NCI-H345 (cell line): ENCODE measurements around the gene SERPING1.

Experiments
- DNase-seq: peaks from one replicate; lab custom pipeline; 2025; lab: John Stamatoyannopoulos, UW

The SERPING1 gene

DNA sequence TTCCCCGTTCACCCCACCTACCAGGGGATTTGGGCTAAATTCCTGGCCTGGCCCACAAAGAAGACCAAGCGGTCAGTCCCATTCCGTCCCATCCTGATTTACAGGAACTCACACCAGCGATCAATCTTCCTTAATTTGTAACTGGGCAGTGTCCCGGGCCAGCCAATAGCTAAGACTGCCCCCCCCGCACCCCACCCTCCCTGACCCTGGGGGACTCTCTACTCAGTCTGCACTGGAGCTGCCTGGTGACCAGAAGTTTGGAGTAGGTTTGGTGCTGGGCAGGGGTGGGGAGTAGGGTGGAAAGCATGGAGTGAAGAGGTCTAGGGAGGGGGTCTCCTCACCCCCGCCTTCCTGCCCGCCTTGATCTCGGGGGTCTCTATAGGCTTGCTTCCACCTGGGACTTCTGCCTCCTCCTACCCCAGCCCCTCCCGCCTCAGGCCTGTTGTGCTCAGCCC is at the start of gene SERPING1:
Gene SERPING1, plus strand, starts transcription at position 225 of the 455 bp plus-strand sequence. CDS start 586 bp downstream, outside the sequence.
- DNase-seq: no peak

DNA sequence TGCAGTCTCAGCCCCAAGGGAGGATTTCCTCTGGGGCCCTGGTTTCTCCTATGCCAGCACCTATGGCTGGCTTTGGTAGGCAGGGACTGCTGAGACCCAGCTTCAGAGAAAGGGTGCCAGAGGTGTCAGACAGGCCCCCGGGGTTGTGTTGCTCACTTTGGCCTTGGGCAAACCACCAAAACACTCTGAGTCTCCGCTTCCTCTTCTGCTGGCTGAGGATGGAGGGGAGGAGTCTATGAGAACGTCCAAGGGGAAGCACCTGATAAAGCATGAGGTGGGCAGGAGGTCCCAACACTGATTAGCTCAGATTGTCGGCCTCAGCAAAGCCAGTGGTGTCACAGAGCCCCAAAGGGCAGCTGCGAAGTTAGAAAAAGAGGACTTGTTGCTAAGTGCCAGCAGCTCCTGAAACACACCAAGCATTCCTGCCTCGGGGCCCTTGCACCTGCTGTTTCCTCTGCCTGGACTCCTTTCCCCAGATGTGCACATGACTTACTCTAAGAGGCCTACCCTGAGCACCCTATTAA is 49.6 kb upstream of the SERPING1 start:
- DNase-seq: no peak

DNA sequence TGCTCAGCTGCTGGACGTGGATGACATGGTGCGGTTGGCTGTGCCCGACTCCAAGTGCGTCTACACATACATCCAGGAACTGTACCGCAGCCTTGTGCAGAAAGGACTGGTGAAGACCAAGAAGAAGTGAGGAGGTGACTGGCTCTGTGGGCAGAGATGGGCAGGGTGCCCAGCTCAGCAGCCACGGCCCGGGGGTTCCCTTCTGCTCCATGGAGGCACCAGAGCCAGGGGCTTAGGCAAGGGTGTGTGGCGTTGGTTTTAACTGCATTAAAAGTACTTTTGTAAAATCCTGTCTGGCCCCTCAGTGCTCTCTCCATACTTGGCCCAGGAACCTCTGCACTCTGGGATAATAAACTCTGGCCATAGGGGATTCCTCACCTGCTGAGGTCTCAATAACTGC is 47.5 kb upstream of the SERPING1 start:
- DNase-seq: no peak

DNA sequence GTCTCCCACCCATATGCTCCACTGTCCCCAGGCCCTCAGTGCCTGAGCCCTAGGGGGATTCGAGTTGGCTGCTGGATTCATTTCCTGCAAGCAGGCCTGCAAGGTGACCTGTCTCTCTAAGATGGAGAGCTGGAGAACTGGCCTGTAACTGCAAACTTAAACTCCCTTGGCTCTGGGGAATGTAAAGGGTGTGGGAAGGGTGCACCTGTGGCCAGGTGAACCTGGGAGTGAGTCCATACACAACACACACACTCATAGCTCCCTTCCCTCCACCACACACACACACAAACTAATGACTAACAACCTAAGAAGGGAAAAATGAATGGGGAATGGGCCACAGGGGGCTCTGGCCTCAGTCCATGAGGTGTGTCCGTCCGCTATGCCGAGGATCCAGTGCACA is 45.5 kb upstream of the SERPING1 start:
- DNase-seq: no peak

DNA sequence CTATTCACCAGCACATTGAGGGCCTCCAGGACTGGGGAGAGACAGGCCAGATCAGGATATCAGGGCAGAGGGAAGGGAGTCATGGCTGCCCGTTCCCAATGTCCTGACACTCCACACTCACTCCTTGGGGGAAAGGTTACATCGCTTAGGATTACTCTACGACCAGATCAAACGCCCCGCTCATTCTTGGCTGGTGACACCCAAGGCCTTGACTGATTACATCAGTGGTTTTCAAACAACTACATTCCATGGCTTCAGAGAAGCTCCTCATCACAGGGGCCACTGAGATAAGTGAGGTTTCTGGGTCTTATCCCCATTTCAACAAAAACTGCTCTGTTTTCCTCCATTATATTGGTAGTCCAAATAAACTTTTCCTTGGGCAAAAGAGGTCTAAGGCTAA is 45.0 kb upstream of the SERPING1 start:
- no peak for DNase-seq

DNA sequence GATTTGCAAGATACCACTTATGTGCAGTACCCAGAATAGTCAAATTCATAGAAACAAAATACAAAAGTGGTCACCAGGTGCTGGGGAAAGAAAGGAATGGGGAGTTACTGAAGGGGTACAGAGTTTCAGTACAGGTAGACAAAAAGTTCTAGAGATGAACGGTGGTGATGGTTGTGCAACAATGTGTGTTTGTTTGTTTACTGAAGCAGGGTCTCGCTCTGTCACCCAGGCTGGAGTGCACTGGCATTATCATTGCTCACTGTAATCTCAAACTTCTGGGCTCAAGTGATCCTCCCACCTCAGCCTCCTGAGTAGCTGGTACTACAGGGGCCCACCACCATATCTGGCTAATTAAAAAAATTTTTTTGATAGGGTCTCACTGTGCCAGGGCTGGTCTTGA is 42.1 kb upstream of the SERPING1 start:
- DNase-seq: no peak

DNA sequence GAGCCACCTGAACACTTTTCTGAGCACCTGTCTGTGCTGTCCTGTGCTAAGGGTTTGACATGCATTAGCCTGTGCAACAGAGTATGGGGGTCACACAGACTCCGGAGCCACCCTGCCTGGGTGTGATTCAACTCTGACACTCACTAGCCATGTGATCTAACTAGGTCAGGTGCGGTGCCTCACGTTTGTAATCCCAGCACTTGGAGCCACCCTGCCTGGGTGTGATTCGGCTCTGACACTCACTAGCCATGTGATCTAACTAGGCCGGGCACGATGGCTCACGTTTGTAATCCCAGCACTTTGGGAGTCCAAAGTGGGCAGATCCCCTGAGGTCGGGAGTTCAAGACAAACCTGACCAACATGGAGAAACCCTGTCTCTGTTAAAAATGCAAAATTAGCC is 41.4 kb upstream of the SERPING1 start:
- DNase-seq: no peak

DNA sequence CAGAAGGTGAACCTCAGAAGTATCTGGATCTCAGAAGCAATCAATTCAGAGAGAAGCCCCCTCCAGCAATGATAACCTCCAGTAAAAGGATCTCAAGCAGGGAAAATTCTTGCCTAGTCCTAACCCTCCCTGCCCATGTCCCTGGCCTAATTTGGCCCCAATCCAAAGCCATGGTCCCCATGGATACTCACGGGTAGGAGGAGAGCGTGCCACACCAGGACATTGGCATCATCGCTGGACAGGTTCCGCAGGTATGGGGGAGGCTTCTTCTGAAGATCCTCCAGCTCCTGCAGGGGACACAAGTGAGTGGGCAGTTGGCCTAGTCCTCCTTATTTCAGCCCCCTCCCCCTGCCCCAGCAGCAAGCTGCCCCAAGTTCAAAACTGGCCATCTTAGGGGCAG is 37.3 kb upstream of the SERPING1 start:
- DNase-seq: no peak

DNA sequence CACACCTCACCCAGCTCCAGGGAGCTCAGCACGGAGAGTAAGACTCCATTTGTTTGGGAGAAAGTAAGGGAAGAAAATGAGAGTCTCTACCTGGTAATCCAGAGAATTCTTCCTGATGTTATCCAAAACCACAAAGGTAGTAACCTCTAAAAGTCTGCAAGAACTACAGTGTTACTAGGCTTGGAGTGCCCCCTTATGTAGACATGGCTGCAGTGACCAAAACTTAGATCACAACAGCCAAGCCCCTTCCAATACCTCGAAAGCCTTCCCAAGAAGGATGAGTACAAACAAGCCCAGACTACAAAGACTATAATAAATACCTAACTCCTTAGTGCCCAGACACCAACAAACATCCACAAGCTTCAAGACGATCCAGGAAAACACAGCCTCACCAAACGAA is 34.9 kb upstream of the SERPING1 start:
- DNase-seq: no peak

DNA sequence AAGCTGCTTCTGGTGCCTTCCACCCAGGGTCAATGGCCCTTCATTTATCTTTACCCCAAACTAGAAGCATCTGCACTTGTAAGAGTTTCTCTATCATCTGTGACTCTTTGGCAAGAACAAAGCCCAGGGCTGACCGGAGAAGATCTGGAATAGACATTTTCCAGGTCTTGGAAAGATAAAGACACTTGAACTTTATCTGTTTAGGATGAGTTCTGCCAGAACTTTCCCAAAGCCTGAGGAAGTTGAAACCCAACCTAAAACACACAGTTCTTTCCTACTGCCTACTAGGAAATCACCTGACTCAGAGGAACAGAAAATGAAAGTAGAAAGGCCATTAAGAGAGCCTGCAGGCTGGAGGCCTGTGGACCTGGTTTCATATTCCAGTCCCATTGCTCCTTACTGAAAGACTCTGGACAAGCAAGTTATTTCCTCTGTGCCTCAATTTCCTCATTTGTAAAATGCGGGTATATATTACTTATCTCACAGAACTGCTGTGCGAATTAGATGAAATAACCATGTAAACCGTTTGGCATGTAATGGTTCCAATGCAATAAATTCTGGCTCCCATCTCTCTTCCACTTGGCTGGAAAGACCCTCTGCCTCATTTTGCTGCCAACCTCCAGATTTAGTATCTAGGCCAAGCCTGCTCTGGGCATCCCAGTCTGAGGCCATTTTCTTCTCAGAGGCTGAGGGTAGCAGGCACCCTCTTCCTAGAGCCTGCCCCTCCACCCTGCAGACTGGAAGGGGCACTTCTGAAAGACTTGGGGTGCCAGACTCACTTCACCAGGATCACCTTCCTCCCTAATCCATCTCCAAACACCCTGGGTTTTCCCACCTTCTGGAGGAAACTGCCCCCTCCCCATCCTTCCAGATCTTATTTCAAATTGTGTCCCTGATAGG is 31.2 kb upstream of the SERPING1 start:
- peak; percentile 2 for DNase-seq

DNA sequence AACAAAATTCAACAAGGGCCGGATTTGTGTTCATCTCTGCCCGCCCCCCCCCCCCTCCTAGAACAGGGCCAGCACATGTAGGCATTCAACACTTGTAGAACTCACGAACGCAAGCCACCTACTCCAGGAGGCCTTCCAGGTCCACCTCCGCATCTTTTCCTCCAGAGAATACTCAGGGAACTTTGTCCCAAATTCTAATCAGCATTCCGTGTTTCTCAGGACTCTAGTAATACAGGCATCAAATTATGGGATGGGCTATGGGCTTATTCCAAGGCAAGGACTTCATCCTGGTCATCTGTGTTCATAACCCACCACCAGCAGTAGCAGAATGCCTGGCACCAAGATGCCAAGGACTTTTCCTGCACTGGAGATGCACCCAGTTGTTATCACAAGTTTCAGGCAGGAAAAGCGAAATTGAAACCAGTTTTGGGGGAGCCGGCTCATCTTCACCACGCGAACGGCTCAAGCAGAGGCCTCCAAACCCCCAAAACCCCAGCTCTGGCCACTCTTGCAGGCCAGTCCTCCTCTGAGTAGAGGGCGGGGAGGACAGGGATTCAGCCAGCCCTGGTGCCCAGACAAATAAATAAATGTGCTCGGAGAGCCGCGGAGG is 30.5 kb upstream of the SERPING1 start:
- no peak for DNase-seq

DNA sequence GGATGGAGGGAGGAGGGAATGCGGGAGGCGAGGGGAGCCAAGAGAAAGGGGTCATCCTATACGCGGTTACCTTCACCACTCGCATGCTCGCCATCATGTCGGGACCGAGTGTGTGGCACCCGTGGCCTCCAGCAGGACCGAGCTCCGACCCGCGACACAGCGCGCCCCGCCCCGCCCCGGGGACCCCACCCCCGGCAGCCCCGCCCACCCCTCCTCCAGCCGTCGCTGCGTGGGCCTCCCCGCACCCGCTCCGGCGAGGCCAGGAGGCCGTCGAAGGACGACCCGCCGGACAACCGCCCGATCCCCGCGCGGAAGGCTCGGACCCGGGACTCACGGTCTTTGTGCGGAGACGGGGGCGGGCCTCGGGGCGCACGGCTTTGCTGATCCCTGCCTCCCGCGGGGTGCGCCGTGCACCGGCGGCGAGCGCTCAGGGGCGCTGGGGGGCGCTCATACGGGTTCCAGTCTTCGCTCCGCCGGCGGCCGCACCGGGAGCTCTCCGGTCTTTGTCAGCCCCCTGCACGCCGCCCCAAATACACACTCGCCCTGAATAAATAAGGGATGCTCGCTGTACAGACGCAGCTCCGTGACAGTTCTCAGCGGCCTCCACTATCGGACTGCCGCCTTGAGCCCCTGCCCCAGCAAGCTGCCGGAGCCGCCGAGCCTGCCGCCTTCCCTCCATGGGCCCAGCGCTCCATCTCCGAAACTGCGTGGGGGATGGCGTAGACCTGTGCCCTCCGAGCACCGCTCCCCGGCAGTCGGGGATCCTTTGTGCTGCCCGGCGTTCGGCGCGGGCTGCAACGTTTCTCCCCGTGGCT is 29.8 kb upstream of the SERPING1 start, which contains the start of gene UBE2L6:
Gene UBE2L6, minus strand, starts transcription at position 158 of the 815 bp plus-strand sequence. Its CDS starts 61 bp downstream, at position 97.
- peak; percentile 61 for DNase-seq

DNA sequence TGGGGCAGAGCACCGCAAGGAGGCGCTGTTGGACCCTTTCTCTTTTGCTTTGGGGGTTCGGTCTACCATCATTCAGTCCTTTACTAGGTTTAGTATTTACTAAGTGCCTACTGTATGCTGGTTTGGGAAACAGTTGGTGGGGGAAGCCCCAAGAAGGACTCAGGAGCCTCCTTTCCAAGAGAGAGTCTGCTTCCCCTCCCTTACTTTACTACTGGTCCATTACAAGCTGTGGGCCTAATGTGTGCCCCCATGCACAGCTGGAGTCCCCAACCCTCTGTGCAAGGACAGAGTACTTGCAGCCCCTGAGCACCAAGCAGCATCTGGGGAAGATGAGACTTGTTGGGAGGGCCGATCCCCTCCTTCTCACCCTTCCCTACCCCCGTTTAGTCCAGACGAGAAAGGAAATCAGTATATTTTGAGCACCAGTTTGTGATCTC is 29.1 kb upstream of the SERPING1 start:
- peak; percentile 78 for DNase-seq

DNA sequence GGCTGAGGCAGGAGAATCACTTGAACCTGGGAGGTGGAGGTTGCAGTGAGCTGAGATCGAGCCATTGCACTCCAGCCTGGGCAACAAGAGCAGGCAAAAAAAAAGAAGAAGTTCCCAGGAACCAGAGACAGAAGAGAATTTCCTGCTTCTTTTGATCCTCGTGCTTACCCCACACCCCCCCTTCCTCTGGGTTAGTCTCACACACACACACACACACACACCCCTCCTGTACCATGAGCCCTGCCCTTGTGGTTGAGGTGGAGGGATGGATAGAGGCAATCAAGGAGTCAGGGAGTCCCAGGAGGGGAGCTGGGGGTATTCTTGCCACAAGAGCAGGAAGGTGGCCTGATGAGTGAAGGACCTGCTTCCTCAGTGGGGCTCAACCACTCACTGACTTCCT is 25.9 kb upstream of the SERPING1 start:
- DNase-seq: no peak

DNA sequence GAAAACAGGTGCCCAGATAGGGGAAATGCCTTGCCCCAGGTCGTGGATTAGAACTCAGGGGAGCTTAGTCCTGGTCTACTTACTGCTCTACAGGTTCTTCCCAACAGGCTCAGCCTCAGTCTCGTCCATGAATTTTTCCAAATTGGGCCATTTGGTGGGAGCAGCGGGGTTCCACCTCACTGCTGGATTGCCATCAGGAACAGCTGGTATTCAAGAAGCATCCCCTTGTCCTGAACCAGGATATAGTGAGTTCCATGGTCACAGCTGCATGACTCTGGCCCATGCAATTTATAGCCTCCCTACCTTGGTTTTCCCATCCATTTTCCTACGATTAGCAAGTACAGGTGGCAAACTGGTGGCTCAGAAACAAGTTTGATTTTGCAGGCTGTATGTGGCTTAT is 23.4 kb upstream of the SERPING1 start:
- DNase-seq: no peak

DNA sequence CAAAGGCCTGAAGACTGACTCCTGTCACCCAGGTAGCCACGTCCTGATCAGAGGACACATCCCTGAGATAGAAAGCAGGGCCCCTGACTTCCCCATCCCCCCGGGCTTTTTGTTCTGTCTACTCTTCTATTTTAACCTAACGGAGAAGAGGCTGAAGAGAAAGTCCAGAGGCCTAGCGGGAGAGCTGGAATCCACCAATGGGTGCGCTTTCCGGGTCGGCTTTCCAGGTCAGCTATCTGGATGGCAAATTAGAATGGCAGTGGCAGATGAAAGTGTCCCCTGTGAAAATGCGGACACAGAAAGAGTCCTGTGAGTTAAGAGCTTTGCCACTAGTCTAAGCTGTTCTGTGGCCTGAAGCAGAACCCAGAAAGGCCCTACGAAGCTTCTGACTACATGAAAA is 13.1 kb upstream of the SERPING1 start:
- DNase-seq: no peak

DNA sequence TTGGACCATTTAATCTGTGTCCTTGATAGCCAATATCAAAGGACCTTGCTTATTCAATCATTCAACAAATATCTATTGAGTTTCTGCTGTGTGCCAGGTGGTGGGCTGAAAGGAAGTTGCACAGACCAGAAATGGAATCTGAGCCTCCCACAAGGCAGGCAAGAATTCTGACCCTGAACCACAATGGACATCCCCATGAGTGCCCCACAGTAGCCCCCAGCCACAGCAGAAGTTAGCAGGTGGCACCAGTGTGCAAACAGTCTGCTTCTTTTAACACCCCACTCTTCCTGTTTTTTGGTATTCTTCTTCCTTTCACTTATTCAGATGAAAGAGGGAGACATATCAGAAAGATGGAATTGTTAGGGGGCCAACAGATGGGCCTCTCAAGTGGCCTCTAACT is 12.2 kb upstream of the SERPING1 start:
- no peak for DNase-seq

DNA sequence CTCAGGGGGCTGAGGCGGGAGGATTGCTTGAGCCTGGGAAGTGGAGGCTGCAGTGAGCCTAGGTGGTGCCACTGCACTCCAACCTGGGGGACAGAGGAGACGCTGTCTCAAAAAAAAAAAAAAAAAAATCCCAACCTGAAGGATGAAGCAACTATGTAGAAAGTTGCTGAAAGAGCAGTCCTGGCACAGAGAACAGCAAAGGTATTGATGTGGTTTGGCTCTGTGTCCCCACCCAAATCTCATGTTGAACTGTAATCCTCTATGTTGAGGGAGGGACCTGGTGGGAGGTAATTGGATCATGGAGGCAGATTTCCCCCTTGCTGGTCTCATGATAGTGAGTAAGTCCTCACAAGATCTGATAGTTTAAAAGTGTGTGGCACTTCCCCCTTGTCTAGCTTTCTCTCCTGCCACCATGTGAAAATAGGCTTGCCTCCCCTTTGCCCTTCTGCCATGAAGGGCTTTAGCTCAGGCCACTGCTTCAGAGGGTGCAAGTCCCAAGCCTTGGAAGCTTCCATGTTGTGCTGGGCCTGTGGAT is 10.7 kb upstream of the SERPING1 start:
- no peak for DNase-seq

DNA sequence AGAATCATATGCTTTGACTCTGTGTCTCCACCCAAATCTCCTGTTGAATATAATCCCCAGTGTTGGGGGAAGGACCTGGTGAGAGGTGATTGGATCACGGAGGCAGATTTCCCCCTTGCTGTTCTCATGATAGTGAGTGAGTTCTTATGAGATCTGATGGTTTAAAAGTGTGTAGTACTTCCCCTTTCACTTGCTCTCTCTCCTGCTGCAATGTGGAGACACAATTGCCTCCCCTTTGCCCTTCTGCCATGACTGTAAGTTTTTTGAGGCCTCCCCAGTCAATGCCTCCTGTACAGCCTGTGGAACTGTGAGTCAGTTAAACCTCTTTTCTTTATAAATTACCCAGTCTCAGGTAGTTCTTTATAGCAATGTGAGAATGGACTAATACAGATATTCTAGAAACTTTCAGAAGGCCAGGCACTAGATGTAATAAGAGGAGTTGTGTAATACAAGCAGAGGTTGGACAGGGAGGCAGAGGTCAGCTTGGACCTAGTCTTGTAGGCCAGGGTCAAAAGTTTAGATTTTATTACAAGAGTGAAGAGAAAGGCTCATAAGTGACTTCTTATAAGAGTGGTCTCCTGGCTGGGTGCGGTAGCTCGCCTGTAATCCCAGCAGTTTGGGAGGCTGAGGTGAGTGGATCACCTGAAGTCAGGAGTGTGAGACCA is 9.3 kb upstream of the SERPING1 start:
- no peak for DNase-seq

DNA sequence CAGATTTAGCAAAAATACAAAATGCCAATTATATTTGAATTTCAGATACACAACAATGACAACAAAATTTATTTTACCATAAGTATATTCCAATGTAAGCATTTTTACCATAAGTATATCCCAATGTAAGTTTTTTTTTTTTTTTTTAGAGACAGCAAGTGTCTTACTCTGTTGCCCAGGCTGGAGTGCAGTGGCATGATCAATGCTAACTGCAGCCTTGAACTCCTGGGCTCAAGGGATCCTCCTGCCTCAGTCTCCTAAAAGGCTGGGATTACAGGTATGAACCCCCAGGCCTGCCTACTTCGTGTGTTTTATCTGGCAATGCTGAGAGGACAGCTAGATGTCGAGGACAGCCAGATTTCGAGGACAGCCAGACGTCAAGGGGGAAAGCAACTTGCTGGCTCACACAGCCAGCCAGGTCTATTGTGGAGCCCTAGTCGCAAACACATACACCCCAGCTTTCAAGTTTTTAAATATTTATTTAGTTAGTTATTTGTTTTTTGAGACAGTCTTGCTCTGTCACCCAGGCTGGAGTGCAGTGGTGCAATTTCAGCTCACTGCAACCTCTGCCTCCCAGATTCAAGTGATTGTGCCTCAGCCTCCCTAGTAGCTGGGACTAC is 1.1 kb upstream of the SERPING1 start:
- DNase-seq: no peak
